ENCODE data around the gene CAB39. TPM values are rescaled to one million over a fixed set of nuclear protein-coding genes. Genes with fewer than 3 reads are reported as not detected.

Gene CAB39
- polyA plus RNA-seq, 1 of the 3 experiments (the other 2 are of a cell fraction): 15.7 TPM

DNA sequence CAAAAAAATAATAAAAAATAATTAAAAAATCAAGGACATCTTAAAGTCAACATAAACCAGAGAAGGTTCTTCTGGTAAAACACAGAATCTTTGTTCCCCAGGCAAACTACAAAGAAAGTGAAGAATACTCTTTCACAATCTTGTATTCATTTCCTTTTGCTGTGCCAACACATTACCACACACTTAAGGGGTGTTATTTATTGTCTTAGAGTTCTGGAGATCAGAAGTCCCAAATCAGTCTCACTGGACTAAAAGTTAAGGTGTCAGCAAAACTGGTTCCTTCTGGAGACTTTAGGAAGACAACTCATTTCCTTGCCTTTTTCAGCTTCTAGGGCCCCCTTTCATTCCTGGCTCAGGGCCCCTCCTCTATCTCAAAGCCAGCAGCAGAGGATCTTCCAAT is 12.2 kb upstream of the CAB39 start:
- TF ChIP-seq, protein P1, sequence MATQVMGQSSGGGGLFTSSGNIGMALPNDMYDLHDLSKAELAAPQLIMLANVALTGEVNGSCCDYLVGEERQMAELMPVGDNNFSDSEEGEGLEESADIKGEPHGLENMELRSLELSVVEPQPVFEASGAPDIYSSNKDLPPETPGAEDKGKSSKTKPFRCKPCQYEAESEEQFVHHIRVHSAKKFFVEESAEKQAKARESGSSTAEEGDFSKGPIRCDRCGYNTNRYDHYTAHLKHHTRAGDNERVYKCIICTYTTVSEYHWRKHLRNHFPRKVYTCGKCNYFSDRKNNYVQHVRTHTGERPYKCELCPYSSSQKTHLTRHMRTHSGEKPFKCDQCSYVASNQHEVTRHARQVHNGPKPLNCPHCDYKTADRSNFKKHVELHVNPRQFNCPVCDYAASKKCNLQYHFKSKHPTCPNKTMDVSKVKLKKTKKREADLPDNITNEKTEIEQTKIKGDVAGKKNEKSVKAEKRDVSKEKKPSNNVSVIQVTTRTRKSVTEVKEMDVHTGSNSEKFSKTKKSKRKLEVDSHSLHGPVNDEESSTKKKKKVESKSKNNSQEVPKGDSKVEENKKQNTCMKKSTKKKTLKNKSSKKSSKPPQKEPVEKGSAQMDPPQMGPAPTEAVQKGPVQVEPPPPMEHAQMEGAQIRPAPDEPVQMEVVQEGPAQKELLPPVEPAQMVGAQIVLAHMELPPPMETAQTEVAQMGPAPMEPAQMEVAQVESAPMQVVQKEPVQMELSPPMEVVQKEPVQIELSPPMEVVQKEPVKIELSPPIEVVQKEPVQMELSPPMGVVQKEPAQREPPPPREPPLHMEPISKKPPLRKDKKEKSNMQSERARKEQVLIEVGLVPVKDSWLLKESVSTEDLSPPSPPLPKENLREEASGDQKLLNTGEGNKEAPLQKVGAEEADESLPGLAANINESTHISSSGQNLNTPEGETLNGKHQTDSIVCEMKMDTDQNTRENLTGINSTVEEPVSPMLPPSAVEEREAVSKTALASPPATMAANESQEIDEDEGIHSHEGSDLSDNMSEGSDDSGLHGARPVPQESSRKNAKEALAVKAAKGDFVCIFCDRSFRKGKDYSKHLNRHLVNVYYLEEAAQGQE (IDR thresholded peaks at IDR 0.05; ENCODE audit: low read depth, low read length): no peak
- TF ChIP-seq, protein P2, sequence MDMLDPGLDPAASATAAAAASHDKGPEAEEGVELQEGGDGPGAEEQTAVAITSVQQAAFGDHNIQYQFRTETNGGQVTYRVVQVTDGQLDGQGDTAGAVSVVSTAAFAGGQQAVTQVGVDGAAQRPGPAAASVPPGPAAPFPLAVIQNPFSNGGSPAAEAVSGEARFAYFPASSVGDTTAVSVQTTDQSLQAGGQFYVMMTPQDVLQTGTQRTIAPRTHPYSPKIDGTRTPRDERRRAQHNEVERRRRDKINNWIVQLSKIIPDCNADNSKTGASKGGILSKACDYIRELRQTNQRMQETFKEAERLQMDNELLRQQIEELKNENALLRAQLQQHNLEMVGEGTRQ (IDR thresholded peaks at IDR 0.05; ENCODE audit: borderline replicate concordance, low read depth, low read length): no peak
- TF ChIP-seq TAF1 (IDR thresholded peaks at IDR 0.05; ENCODE audit: borderline replicate concordance, low read depth, low read length): no peak
- TF ChIP-seq MXI1 (IDR thresholded peaks at IDR 0.05; ENCODE audit: low read depth, low read length): no peak
- TF ChIP-seq MEF2A (IDR thresholded peaks at IDR 0.05; ENCODE audit: borderline replicate concordance, low read depth): no peak
- TF ChIP-seq, protein P3, sequence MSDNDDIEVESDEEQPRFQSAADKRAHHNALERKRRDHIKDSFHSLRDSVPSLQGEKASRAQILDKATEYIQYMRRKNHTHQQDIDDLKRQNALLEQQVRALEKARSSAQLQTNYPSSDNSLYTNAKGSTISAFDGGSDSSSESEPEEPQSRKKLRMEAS (IDR thresholded peaks at IDR 0.05; ENCODE audit: low read depth): no peak
- TF ChIP-seq CHD2 (IDR thresholded peaks at IDR 0.05; ENCODE audit: low read length, partially characterized antibody): no peak
- no peak for TF ChIP-seq GATA2 (CRISPR knock-in tag; IDR thresholded peaks at IDR 0.05)
- TF ChIP-seq, protein P4, sequence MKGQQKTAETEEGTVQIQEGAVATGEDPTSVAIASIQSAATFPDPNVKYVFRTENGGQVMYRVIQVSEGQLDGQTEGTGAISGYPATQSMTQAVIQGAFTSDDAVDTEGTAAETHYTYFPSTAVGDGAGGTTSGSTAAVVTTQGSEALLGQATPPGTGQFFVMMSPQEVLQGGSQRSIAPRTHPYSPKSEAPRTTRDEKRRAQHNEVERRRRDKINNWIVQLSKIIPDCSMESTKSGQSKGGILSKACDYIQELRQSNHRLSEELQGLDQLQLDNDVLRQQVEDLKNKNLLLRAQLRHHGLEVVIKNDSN (IDR thresholded peaks at IDR 0.05; ENCODE audit: borderline replicate concordance, low read depth): no peak
- TF ChIP-seq RCOR1 (IDR thresholded peaks at IDR 0.05; ENCODE audit: low read length): no peak
- TF ChIP-seq FOXM1 (IDR thresholded peaks at IDR 0.05; ENCODE audit: low read depth): no peak
- no peak for TF ChIP-seq RAD21 (IDR thresholded peaks at IDR 0.05; ENCODE audit: low read length)
- TF ChIP-seq, protein P5, sequence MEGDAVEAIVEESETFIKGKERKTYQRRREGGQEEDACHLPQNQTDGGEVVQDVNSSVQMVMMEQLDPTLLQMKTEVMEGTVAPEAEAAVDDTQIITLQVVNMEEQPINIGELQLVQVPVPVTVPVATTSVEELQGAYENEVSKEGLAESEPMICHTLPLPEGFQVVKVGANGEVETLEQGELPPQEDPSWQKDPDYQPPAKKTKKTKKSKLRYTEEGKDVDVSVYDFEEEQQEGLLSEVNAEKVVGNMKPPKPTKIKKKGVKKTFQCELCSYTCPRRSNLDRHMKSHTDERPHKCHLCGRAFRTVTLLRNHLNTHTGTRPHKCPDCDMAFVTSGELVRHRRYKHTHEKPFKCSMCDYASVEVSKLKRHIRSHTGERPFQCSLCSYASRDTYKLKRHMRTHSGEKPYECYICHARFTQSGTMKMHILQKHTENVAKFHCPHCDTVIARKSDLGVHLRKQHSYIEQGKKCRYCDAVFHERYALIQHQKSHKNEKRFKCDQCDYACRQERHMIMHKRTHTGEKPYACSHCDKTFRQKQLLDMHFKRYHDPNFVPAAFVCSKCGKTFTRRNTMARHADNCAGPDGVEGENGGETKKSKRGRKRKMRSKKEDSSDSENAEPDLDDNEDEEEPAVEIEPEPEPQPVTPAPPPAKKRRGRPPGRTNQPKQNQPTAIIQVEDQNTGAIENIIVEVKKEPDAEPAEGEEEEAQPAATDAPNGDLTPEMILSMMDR (IDR thresholded peaks at IDR 0.05): no peak
- no peak for TF ChIP-seq EZH2phosphoT487 (IDR thresholded peaks at IDR 0.05; ENCODE audit: borderline replicate concordance, low read depth)
- TF ChIP-seq FOXJ3 (CRISPR knock-in tag; IDR thresholded peaks at IDR 0.05): no peak
- no peak for TF ChIP-seq NRF1 (IDR thresholded peaks at IDR 0.05; ENCODE audit: low read depth, low read length)
- TF ChIP-seq, protein P6, sequence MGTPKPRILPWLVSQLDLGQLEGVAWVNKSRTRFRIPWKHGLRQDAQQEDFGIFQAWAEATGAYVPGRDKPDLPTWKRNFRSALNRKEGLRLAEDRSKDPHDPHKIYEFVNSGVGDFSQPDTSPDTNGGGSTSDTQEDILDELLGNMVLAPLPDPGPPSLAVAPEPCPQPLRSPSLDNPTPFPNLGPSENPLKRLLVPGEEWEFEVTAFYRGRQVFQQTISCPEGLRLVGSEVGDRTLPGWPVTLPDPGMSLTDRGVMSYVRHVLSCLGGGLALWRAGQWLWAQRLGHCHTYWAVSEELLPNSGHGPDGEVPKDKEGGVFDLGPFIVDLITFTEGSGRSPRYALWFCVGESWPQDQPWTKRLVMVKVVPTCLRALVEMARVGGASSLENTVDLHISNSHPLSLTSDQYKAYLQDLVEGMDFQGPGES (IDR thresholded peaks at IDR 0.05; ENCODE audit: low read depth, low read length): no peak

More for the DNA sequence above, 12.2 kb upstream of the CAB39 start:
- Histone ChIP-seq H3K27me3 (ENCODE audit: insufficient read depth) (no peaks in the 10 kb centered on the region), H3K79me2 (ENCODE audit: insufficient read depth) (no peaks in the 10 kb centered on the region), H3K36me3 (replicated peaks in 1 of 2; ENCODE audit: control insufficient read depth in 1 of 2, insufficient read depth in 2 of 2, low read length in 1 of 2) (no peaks in the 10 kb centered on the region), H3K9ac (no peak overlapping the region), H3K9me3 (no peaks in the 10 kb centered on the region), H3K27ac (ENCODE audit: low read depth in 2 of 2, low read length in 1 of 2) (no peak overlapping the region), H3K4me3 (ENCODE audit: low read depth in 2 of 2, low read length in 1 of 2) (no peak overlapping the region), H3F3A (replicated peaks; ENCODE audit: insufficient read depth) (no peaks in the 10 kb centered on the region), H4K20me1 (ENCODE audit: insufficient read depth) (no peaks in the 10 kb centered on the region), H3K4me2 (no peak overlapping the region), H2AFZ (ENCODE audit: low read depth) (no peak overlapping the region), H3K9me2 (no peaks in the 10 kb centered on the region), H3K4me1 (ENCODE audit: control insufficient read depth in 1 of 2, insufficient read depth in 2 of 2, low read depth in 1 of 2, low read length in 1 of 2) (no peaks in the 10 kb centered on the region)
- ChIA-PET CTCF (interaction anchor here (1.0 to 1.2 kb wide), 2 partner anchors 18 to 352 kb away, joined by 3 read pairs; no protein-coding TSS in a partner anchor), POLR2A (no interaction called here)
- no peak for DNase-seq

Measured in SK-N-SH (cell line).